Gastroesophageal sphincter (tissue), 4 donors: Measurements from ENCODE around the gene LENG1. TPM values are rescaled to one million over a fixed set of nuclear protein-coding genes. Genes with fewer than 3 reads are reported as not detected.
A peak's percentile ranks its signal among the peaks of the same experiment; 100 is the strongest.

Experiments used
- ATAC-seq: fragments of 150-250 bp; one replicate; pipeline ENCODE4 v1.9.1; 2016; ENCODE audit warnings: mild to moderate bottlenecking, moderate library complexity
- H3K27ac ChIP-seq, 4 donors: fragments of 200-600 bp; sonication (generic) in 3 of 4; 1 replicate in 3 of 4; 2 replicates in 1 of 4; pipeline ENCODE4 v1.5.1; 2016 to 2019
- H3K27me3 ChIP-seq: fragments of 200-600 bp; sonication (generic); one replicate; pipeline ENCODE4 v1.5.1; 2019
- H3K36me3 ChIP-seq, 2 donors: fragments of 200-600 bp; sonication (generic); one replicate each; pipeline ENCODE4 v1.5.1; 2019; ENCODE audit warnings: control low read depth in 1 of 2
- H3K4me1 ChIP-seq, 3 donors: fragments of 200-600 bp; sonication (generic); 1 replicate in 2 of 3; 2 replicates in 1 of 3; pipeline ENCODE4 v1.5.1; 2016 to 2019; ENCODE audit warnings: control low read depth in 2 of 3
- H3K4me3 ChIP-seq, 2 donors: fragments of 200-600 bp; sonication (generic); one replicate each; pipeline ENCODE4 v1.5.1; 2019; ENCODE audit warnings: mild to moderate bottlenecking in 1 of 2, moderate library complexity in 1 of 2
- H3K9me3 ChIP-seq, 3 donors: fragments of 200-600 bp; sonication (generic); one replicate each; pipeline ENCODE4 v1.5.1; 2017 to 2019; ENCODE audit warnings: control low read depth in 2 of 3
- CTCF ChIP-seq, 4 experiments: fragments of 200-600 bp in 2 of 4; fragments of 450-650 bp in 2 of 4; sonication (generic) in 1 of 4; IDR thresholded peaks; one replicate each; pipeline ENCODE4 v1.5.1; 2017 to 2019; ENCODE audit warnings: antibody characterized with exemption in 4 of 4, mild to moderate bottlenecking in 2 of 4, moderate library complexity in 2 of 4
- EP300 ChIP-seq: sonication (generic); formaldehyde crosslinking; IDR thresholded peaks from one replicate; pipeline ENCODE4 v1.6.1; 2017; ENCODE audit warnings: antibody characterized with exemption, mild to moderate bottlenecking
- POLR2A ChIP-seq, 2 donors: fragments of 450-650 bp; IDR thresholded peaks; one replicate each; pipeline ENCODE4 v1.6.1; 2017; ENCODE audit warnings: antibody characterized with exemption in 2 of 2, mild to moderate bottlenecking in 2 of 2, moderate library complexity in 1 of 2
- POLR2AphosphoS5 ChIP-seq: sonication (generic); formaldehyde crosslinking; IDR thresholded peaks from one replicate; pipeline ENCODE4 v1.6.1; 2017; ENCODE audit warnings: antibody characterized with exemption
- WGBS, 2 donors: methylation state at CpG; one replicate each; pipeline ENCODE4 v1.1.5; 2018; ENCODE audit warnings: low coverage in 1 of 2; 5-methylcytosine and 5-hydroxymethylcytosine counted together
- total RNA-seq, 4 donors: library from RNA; depleted of rRNA; stranded (reverse); fragments of >200 nt; gene quantifications; one replicate each; pipeline ENCODE4 v1.1.0, GENCODE V29; 2016

LENG1 gene
- total RNA-seq, 4 donors from 2014 or later = 8.2 to 12.8 (median 11.1) TPM

- Histone ChIP-seq H3K36me3 (no peaks in the 10 kb centered on the region), H3K4me3 (no peak overlapping the region), H3K9me3 (no peaks in the 10 kb centered on the region), H3K4me1 (peaks cover 0 to 18% (median 5%) of the 10 kb centered on the region in 3 donors), H3K27ac (no peak overlapping the region), H3K27me3 (peaks cover 66% of the 10 kb centered on the region)
- no peak for ATAC-seq
- 86 to 100% methylated on average over 1 to 11 of the region's 21 CpGs for WGBS, 2 donors
- TF ChIP-seq POLR2AphosphoS5 (no peak), POLR2A (IDR thresholded peaks at IDR 0.05) (no peak), EP300 (no peak), CTCF (IDR thresholded peaks at IDR 0.05) (no peak)
Measured at GRCh38 chr19:54169149-54169740, 9.7 kb upstream of the LENG1 start.

GRCh38 chr19:54168174-54168917 lies 8.8 kb upstream of the LENG1 start:
- H3K27me3 ChIP-seq = peaks cover 59% of the 10 kb centered on the region

GRCh38 chr19:54165222-54165621 lies 5.7 kb upstream of the LENG1 start:
- TF ChIP-seq CTCF (IDR thresholded peaks at IDR 0.05) = no peak
- no peak for TF ChIP-seq EP300
- no peak for TF ChIP-seq POLR2AphosphoS5
- TF ChIP-seq POLR2A (IDR thresholded peaks at IDR 0.05) = no peak
- WGBS, 2 donors = 91% methylated on average over 8 of the region's 25 CpGs; no CpG with 5 or more reads in 1 of the 2 donors
- no peak for ATAC-seq
- Histone ChIP-seq H3K9me3 (no peaks in the 10 kb centered on the region), H3K27ac (no peak overlapping the region), H3K36me3 (no peaks in the 10 kb centered on the region), H3K27me3 (peaks cover 42% of the 10 kb centered on the region), H3K4me3 (no peak overlapping the region), H3K4me1 (peaks cover 0 to 45% (median 29%) of the 10 kb centered on the region in 3 donors)

More at GRCh38 chr19:54168174-54168917, 8.8 kb upstream of the LENG1 start:
- Histone ChIP-seq H3K9me3 (no peaks in the 10 kb centered on the region), H3K27ac (no peak overlapping the region), H3K4me1 (peaks cover 0 to 20% (median 7%) of the 10 kb centered on the region in 3 donors), H3K36me3 (no peaks in the 10 kb centered on the region), H3K4me3 (no peak overlapping the region)
- peak in 3 of 4 experiments; percentile 79 to 86 (median 81) for TF ChIP-seq CTCF (IDR thresholded peaks at IDR 0.05)
- no peak for TF ChIP-seq POLR2A (IDR thresholded peaks at IDR 0.05)
- peak; percentile 87 for ATAC-seq
- 0% methylated on average over 11 of the region's 25 CpGs; no CpG with 5 or more reads in 1 of the 2 donors for WGBS, 2 donors

DNA sequence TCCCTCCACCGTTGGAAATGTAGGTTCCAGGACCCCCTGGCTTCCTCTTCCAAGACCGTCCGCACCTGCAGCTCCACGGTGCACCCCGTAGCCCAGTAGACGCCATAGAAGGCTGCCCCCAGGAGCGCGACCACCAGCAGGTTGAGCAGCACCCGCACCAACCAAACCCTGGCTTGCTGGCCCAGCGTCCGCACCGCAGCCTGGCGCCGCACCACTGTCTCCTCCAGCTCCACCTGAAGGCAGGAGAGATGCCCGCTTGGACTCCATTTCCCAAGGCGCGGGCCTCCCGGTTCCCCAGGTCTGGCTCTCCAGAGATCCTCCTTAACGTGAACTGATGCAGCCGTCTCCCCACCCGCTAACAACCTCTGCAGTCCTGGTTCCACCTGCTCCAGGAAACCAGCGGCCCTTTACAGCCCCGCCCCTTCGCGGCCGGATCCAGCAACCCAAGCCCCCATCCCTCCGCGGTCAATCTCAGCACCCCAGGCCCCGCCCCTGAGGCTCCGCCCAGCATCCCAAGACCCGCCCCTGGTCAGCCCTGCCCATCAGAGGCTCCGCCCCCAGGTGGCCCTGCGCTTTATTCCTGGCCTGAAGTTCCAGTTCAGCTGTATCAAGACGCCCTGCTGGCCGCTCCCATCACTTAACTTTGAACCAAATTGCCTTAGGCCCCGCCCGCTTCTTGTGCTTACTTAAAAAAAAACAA lies 5.0 kb upstream of the LENG1 start:
- H3K4me3 ChIP-seq = no peak overlapping the region
- WGBS, 2 donors = 16% methylated on average over 12 of the region's 37 CpGs; no CpG with 5 or more reads in 1 of the 2 donors
- ATAC-seq = no peak
- no peak overlapping the region for H3K27ac ChIP-seq
- no peaks in the 10 kb centered on the region for H3K9me3 ChIP-seq
- TF ChIP-seq EP300 = no peak
- TF ChIP-seq CTCF (IDR thresholded peaks at IDR 0.05) = no peak
- no peak for TF ChIP-seq POLR2A (IDR thresholded peaks at IDR 0.05)
- TF ChIP-seq POLR2AphosphoS5 = no peak
- peaks cover 0 to 47% (median 31%) of the 10 kb centered on the region in 3 donors for H3K4me1 ChIP-seq
- no peaks in the 10 kb centered on the region for H3K36me3 ChIP-seq
- peaks cover 42% of the 10 kb centered on the region for H3K27me3 ChIP-seq
